ENCODE measurements around the gene RNF152.

DNA sequence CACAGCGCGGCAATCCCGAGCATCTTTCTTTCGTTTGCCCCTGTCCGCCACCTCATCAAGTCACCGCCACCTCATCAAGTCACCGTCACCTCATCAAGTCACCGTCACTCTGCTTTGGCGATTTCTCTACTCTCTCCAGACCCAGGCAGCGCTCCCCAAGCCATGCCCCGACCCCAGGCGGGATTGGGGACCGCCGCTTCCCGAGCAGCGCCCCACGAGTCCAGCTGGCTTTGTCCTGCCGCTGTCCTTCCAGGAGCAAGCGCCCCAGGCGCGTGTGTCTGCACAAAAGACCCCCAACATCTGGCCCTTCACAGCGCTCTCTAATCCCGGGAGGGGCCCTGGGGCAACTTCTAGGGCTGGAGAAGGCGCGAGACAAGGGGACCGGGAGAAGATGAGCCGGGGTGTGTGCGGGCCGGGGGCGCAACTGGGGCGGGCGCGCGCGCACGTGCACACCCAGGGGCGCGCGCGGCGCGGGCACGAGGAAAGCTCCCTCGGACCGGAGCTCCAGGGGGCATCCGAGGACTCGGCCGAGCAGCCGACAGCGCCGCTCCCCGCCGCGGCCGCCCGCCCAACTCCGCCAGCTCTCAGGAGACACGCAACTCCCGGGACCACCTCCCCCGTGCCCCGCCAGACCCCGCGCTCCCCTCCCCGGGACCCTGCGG lies 633 bp upstream of the RNF152 start:
- no peak for TF ChIP-seq POLR2AphosphoS5 (IDR thresholded peaks at IDR 0.05)
- TF ChIP-seq, protein P1, sequence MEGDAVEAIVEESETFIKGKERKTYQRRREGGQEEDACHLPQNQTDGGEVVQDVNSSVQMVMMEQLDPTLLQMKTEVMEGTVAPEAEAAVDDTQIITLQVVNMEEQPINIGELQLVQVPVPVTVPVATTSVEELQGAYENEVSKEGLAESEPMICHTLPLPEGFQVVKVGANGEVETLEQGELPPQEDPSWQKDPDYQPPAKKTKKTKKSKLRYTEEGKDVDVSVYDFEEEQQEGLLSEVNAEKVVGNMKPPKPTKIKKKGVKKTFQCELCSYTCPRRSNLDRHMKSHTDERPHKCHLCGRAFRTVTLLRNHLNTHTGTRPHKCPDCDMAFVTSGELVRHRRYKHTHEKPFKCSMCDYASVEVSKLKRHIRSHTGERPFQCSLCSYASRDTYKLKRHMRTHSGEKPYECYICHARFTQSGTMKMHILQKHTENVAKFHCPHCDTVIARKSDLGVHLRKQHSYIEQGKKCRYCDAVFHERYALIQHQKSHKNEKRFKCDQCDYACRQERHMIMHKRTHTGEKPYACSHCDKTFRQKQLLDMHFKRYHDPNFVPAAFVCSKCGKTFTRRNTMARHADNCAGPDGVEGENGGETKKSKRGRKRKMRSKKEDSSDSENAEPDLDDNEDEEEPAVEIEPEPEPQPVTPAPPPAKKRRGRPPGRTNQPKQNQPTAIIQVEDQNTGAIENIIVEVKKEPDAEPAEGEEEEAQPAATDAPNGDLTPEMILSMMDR (IDR thresholded peaks at IDR 0.05): no peak
- TF ChIP-seq EP300 (IDR thresholded peaks at IDR 0.05): no peak

Data from stomach (tissue), 4 donors.